A549 (cell line): Measurements from ENCODE around the gene AP4E1. TPM values are rescaled to one million over a fixed set of nuclear protein-coding genes. Genes with fewer than 3 reads are reported as not detected.

ENCODE experiments used
- ATAC-seq, 2 experiments: fragments of 200-7000 bp in 1 of 2; fragments of >200 bp in 1 of 2; cut with Nextera tagmentation in 1 of 2; cut with Tn5 transposase in 1 of 2; 3 replicates each; pipeline versions ENCODE4 v1.8.0 to v1.9.1; 2018 to 2020; ENCODE audit warnings: mild to moderate bottlenecking in 1 of 2, moderate library complexity in 1 of 2
- CTCF ChIA-PET: fragments of 300-600 bp; sonication (Branson Sonifier 250); formaldehyde crosslinking; extraction: SDS; loops from one replicate; lab custom pipeline; 2021; ENCODE audit warnings: antibody characterized with exemption, inconsistent platforms; lab: Yijun Ruan, JAX
- POLR2A ChIA-PET: fragments of 350-600 bp; formaldehyde crosslinking; extraction: SDS; loops from one replicate; lab custom pipeline; 2021; ENCODE audit warnings: antibody characterized with exemption, inconsistent platforms; lab: Yijun Ruan, JAX
- DNase-seq, 2 experiments: peaks; one replicate each; pipeline versions ENCODE4 v3.0.0 to v3.0.0-alpha.2; 2011 to 2016; ENCODE audit warnings: low read depth in 1 of 2, low spot score in 1 of 2
- FAIRE-seq: peaks from 2 replicates; lab custom pipeline; 2011; peaks lifted over from hg19 to GRCh38; lab: Jason Lieb, UNC
- H3K27ac ChIP-seq, 2 experiments: fragments of >200 bp; sonication (Bioruptor Twin); formaldehyde crosslinking; 3 replicates each; pipeline ENCODE4 v1.5.1; 2016 to 2017
- H3K4me1 ChIP-seq: fragments of >200 bp; sonication (Bioruptor Twin); formaldehyde crosslinking; 3 replicates; pipeline ENCODE4 v1.6.1; 2016
- H3K4me2 ChIP-seq: fragments of >200 bp; sonication (Bioruptor Twin); formaldehyde crosslinking; 3 replicates; pipeline ENCODE4 v1.6.1; 2016
- H3K4me3 ChIP-seq: fragments of >200 bp; sonication (Bioruptor Twin); formaldehyde crosslinking; 3 replicates; pipeline ENCODE4 v1.5.1; 2016
- H3K9me3 ChIP-seq: fragments of >200 bp; sonication (Bioruptor Twin); formaldehyde crosslinking; 3 replicates; pipeline ENCODE4 v1.6.1; 2016
- CBX2 ChIP-seq: fragments of 200-600 bp; sonication (generic); IDR thresholded peaks from 2 replicates; pipeline ENCODE4 v1.6.1; 2016; ENCODE audit warnings: low read depth, mild to moderate bottlenecking, borderline replicate concordance
- CEBPB ChIP-seq, 2 experiments: fragments of >200 bp in 1 of 2; sonication (Bioruptor Twin) in 1 of 2; formaldehyde crosslinking in 1 of 2; IDR thresholded peaks; 2 replicates each; pipeline ENCODE4 v1.6.1; 2012 to 2016
- CHD2 ChIP-seq: fragments of 150-350 bp; IDR thresholded peaks from 2 replicates; pipeline ENCODE4 v1.6.1; 2014; ENCODE audit warnings: low read length; ENCODE audit not compliant: partially characterized antibody
- EHMT2 ChIP-seq: fragments of 200-600 bp; sonication (generic); IDR thresholded peaks from 2 replicates; pipeline ENCODE4 v1.6.1; 2016; ENCODE audit warnings: antibody characterized with exemption, low read depth, mild to moderate bottlenecking, moderate library complexity
- HDAC2 ChIP-seq: fragments of 200-600 bp; sonication (generic); IDR thresholded peaks from 2 replicates; pipeline ENCODE4 v1.6.1; 2016
- KDM1A ChIP-seq: fragments of 200-600 bp; sonication (generic); IDR thresholded peaks from 2 replicates; pipeline ENCODE4 v1.6.1; 2016; ENCODE audit warnings: low read depth, mild to moderate bottlenecking
- MAZ ChIP-seq: fragments of 150-350 bp; IDR thresholded peaks from 2 replicates; pipeline ENCODE4 v1.6.1; 2014; ENCODE audit warnings: antibody characterized with exemption, low read depth, low read length, borderline replicate concordance
- MYC ChIP-seq: IDR thresholded peaks from 2 replicates; pipeline ENCODE4 v1.6.1; 2012; ENCODE audit warnings: mild to moderate bottlenecking, inconsistent platforms, low read length, improper control_type of control experiment, borderline replicate concordance
- RCOR1 ChIP-seq: fragments of 150-350 bp; IDR thresholded peaks from 2 replicates; pipeline ENCODE4 v1.6.1; 2014; ENCODE audit warnings: antibody characterized with exemption, low read length, low read depth
- TP53 ChIP-seq: fragments of 250-450 bp; sonication (Bioruptor Pico); IDR thresholded peaks from 2 replicates; pipeline ENCODE4 v1.5.0; 2021; ENCODE audit warnings: mild to moderate bottlenecking, moderate library complexity
- ZNF302 ChIP-seq: fragments of 250-450 bp; sonication (Bioruptor Pico); IDR thresholded peaks from 2 replicates; pipeline ENCODE4 v1.9.0; 2021; ENCODE audit warnings: inconsistent platforms, mild to moderate bottlenecking, moderate library complexity
- WGBS: methylation state at CpG from one replicate; pipeline ENCODE4 v1.1.6; 2017; ENCODE audit errors: missing lambda C conversion rate; 5-methylcytosine and 5-hydroxymethylcytosine counted together
- polyA plus RNA-seq, 4 experiments: library from polyadenylated mRNA; depleted of rRNA in 3 of 4; stranded (reverse); fragments of >200 nt; fragmentation: RNase III in 1 of 4; extraction: RNeasy Plus Mini Kit Qiagen cat#74134 plus additional on column Dnase treatment in 1 of 4; gene quantifications; 2 replicates in 3 of 4; 3 replicates in 1 of 4; pipeline ENCODE4 v1.2.3, GENCODE V29; 2011 to 2017
- TF ChIP-seq, protein P1 (sequence below): fragments of >200 bp; sonication (Bioruptor Twin); formaldehyde crosslinking; IDR thresholded peaks from 3 replicates; pipeline ENCODE4 v1.6.1; 2016
- TF ChIP-seq, protein P2 (sequence below): fragments of 250-450 bp; sonication (Bioruptor Pico); IDR thresholded peaks from 2 replicates; pipeline ENCODE4 v1.5.0; 2021; ENCODE audit warnings: mild to moderate bottlenecking, moderate library complexity, borderline replicate concordance
- TF ChIP-seq, protein P3 (sequence below): fragments of 200-600 bp; sonication (generic); IDR thresholded peaks from 2 replicates; pipeline ENCODE4 v1.6.1; 2016; ENCODE audit warnings: antibody characterized with exemption, mild to moderate bottlenecking, moderate library complexity
- TF ChIP-seq, protein P4 (sequence below): fragments of 250-450 bp; sonication (Bioruptor Pico); IDR thresholded peaks from 2 replicates; pipeline ENCODE4 v1.5.0; 2020; ENCODE audit warnings: low read depth, mild to moderate bottlenecking, moderate library complexity
- TF ChIP-seq, protein P5 (sequence below): fragments of >200 bp; sonication (Bioruptor Twin); formaldehyde crosslinking; IDR thresholded peaks from 3 replicates; pipeline ENCODE4 v1.5.1; 2016

The AP4E1 gene
- polyA plus RNA-seq, 2 of the 4 experiments (the other 2 are of a cell fraction), result 9.6 TPM

DNA sequence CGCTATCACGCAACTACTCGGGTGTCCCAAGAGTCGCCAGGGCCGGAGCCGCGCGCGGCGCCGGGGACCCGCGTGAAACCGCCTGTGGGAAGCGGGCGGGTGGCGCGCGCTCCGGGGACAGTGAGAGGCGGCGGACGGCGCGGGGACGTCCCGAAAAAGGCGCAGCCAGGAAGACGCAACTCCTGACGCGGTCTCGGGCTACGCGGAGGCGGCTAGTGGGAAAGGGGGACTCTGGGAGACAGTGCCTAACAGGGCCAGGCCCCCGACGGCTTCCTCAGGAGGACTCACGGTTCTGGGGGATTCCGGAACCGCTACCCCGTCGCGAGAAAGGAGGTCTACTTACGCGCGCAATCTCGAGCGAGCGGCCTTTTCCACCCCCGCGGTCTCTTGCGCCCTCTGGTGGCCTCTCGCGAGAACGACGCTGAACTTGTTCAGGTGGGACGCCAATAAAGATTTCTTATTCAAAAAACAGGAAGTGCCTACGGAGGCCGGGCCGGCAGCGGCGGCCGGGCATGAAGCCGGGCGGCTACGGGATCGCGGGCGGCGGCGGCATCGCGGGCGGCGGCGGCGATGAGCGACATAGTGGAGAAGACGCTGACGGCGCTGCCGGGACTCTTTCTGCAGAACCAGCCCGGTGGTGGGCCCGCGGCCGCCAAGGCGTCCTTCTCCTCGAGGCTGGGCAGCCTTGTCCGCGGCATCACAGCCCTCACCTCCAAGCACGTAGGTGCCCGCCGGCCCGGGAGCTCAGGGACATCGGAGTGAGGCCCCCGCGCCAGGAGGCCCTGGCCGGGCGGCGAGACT lies at the start of gene AP4E1 (continued):
- TF ChIP-seq, protein P1, sequence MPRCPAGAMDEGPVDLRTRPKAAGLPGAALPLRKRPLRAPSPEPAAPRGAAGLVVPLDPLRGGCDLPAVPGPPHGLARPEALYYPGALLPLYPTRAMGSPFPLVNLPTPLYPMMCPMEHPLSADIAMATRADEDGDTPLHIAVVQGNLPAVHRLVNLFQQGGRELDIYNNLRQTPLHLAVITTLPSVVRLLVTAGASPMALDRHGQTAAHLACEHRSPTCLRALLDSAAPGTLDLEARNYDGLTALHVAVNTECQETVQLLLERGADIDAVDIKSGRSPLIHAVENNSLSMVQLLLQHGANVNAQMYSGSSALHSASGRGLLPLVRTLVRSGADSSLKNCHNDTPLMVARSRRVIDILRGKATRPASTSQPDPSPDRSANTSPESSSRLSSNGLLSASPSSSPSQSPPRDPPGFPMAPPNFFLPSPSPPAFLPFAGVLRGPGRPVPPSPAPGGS, result 0 out of 3 replicates have a peak, but pooled peaks have one; percentile 52
- peak in 1 of 2 experiments; percentile 49; a peak in 1 of 4 replicates for TF ChIP-seq CEBPB (IDR thresholded peaks at IDR 0.05)
- TF ChIP-seq, protein P2, sequence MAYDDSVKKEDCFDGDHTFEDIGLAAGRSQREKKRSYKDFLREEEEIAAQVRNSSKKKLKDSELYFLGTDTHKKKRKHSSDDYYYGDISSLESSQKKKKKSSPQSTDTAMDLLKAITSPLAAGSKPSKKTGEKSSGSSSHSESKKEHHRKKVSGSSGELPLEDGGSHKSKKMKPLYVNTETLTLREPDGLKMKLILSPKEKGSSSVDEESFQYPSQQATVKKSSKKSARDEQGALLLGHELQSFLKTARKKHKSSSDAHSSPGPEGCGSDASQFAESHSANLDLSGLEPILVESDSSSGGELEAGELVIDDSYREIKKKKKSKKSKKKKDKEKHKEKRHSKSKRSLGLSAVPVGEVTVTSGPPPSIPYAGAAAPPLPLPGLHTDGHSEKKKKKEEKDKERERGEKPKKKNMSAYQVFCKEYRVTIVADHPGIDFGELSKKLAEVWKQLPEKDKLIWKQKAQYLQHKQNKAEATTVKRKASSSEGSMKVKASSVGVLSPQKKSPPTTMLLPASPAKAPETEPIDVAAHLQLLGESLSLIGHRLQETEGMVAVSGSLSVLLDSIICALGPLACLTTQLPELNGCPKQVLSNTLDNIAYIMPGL (CRISPR knock-in tag), result peak; percentile 79; the same call in 1 of the 2 replicates

DNA sequence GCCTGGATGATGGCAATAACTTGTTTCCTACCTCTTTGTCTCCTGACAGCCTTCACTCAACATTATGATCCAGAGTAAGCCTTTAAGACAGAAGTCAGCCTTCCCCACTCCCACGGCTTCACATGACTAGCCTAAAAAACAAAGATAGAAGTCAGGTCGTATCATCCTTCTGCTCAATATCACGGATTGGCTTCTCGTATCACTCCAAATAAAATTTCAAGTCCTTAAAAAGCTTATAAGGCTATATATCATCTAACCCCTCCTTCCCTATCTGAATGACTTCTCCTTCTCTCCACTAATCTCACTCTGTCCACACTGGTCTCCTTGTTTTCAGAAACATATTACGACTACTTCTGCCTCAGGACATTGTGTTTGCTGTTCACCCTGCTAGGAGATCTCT lies 47.7 kb upstream of the AP4E1 start:
- ChIA-PET CTCF (interaction anchor here (0.6 to 2.8 kb wide), 2 partner anchors 15 to 124 kb away, joined by 5 to 14 read pairs; no protein-coding TSS in a partner anchor), POLR2A (interaction anchor here (0.6 kb wide), 1 partner anchor 89 kb away, joined by 5 read pairs; no protein-coding TSS in a partner anchor)
- ATAC-seq (no peak), DNase-seq (no peak), FAIRE-seq (no peak)
- H3K4me2 ChIP-seq, result no peak overlapping the region
- TF ChIP-seq KDM1A (no peak), EHMT2 (no peak), MAZ (no peak), CHD2 (no peak), ZNF302 (CRISPR knock-in tag) (no peak), HDAC2 (no peak), CBX2 (no peak), RCOR1 (no peak), TP53 (CRISPR knock-in tag) (no peak), MYC (no peak)
- TF ChIP-seq, protein P3, sequence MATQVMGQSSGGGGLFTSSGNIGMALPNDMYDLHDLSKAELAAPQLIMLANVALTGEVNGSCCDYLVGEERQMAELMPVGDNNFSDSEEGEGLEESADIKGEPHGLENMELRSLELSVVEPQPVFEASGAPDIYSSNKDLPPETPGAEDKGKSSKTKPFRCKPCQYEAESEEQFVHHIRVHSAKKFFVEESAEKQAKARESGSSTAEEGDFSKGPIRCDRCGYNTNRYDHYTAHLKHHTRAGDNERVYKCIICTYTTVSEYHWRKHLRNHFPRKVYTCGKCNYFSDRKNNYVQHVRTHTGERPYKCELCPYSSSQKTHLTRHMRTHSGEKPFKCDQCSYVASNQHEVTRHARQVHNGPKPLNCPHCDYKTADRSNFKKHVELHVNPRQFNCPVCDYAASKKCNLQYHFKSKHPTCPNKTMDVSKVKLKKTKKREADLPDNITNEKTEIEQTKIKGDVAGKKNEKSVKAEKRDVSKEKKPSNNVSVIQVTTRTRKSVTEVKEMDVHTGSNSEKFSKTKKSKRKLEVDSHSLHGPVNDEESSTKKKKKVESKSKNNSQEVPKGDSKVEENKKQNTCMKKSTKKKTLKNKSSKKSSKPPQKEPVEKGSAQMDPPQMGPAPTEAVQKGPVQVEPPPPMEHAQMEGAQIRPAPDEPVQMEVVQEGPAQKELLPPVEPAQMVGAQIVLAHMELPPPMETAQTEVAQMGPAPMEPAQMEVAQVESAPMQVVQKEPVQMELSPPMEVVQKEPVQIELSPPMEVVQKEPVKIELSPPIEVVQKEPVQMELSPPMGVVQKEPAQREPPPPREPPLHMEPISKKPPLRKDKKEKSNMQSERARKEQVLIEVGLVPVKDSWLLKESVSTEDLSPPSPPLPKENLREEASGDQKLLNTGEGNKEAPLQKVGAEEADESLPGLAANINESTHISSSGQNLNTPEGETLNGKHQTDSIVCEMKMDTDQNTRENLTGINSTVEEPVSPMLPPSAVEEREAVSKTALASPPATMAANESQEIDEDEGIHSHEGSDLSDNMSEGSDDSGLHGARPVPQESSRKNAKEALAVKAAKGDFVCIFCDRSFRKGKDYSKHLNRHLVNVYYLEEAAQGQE, result no peak
- TF ChIP-seq, protein P4, sequence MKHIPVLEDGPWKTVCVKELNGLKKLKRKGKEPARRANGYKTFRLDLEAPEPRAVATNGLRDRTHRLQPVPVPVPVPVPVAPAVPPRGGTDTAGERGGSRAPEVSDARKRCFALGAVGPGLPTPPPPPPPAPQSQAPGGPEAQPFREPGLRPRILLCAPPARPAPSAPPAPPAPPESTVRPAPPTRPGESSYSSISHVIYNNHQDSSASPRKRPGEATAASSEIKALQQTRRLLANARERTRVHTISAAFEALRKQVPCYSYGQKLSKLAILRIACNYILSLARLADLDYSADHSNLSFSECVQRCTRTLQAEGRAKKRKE (CRISPR knock-in tag), result no peak
- TF ChIP-seq, protein P5, sequence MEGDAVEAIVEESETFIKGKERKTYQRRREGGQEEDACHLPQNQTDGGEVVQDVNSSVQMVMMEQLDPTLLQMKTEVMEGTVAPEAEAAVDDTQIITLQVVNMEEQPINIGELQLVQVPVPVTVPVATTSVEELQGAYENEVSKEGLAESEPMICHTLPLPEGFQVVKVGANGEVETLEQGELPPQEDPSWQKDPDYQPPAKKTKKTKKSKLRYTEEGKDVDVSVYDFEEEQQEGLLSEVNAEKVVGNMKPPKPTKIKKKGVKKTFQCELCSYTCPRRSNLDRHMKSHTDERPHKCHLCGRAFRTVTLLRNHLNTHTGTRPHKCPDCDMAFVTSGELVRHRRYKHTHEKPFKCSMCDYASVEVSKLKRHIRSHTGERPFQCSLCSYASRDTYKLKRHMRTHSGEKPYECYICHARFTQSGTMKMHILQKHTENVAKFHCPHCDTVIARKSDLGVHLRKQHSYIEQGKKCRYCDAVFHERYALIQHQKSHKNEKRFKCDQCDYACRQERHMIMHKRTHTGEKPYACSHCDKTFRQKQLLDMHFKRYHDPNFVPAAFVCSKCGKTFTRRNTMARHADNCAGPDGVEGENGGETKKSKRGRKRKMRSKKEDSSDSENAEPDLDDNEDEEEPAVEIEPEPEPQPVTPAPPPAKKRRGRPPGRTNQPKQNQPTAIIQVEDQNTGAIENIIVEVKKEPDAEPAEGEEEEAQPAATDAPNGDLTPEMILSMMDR, result no peak
- peaks cover 19% of the 10 kb centered on the region for H3K4me1 ChIP-seq
- WGBS, result 64% methylated on average over 5 of the region's 5 CpGs
- no peak overlapping the region for H3K4me3 ChIP-seq
- no peaks in the 10 kb centered on the region for H3K9me3 ChIP-seq
- H3K27ac ChIP-seq, result no peak overlapping the region
